Activated CD4-positive, alpha-beta T cell treated with anti-CD3 and anti-CD28 coated beads, Interleukin-2, amount 50 U/mL, for 4 hours (primary cell): ENCODE measurements around the gene RNF111.
"Not testable (repeated sequence)": the region's sequence is repeated elsewhere in the genome, so short reads cannot be mapped to it uniquely, and the experiment has no call there.

Experiments
- DNase-seq, 2 experiments: peaks; one replicate each; pipeline ENCODE4 v3.0.0-alpha.2; 2020

RNF111 gene

DNA sequence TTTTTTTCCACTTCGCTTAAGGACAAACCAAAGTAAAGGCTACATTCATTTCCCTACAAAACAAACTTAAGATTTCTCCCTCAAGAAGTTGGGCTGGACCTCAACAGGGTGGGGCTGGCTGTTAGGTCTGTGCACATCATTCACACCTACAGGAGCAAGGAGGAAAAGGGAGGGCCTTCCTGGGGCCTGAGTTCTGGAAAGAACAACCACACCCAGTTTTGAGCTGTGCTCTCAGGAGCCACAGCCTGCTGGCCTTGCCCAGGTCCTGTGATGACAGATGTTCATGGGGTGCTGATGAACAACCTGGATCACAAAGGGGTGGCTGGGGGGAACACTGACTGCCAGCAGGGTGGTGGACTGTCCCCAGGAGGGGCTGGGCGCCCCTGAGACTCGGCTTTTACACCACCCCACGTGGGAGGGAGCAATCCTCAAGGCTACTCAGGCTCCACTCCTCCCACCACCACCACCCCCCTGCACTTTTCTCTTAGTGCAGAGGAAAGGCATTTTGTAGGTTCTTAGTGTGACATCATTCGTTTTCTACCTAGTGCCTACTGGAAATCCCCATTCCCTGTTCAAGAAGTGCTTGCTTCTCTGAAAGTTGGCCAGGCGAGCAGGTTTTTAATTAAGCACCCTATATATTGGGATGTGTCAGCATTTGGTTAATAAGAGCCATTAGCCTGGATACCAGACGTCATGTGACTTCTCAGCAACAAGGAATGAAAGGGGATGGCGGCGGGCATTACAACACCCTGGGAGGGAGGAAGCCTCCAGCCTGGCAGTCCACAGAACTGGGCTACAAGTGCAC lies 153.2 kb downstream of the RNF111 start:
- DNase-seq = no peak

DNA sequence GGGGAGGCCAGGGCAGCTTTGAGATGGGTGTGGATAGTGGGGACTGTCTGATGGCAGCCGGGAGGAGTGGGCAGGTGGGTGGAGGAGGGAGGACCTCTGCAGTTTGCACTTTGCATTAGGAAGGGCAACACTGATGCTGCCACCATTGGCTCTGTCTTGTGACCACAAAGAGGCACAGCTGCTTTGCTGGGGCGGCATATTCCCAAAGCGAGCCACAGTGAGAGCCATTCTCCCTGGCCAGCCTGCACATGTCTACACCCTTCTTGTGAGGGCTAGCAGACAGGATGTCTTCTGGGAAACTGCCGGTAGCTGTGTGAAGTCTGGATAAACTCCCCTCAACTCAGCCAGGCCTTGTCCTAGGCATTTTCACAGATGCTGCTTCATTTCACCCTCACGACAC lies 155.8 kb downstream of the RNF111 start:
- DNase-seq = no peak

DNA sequence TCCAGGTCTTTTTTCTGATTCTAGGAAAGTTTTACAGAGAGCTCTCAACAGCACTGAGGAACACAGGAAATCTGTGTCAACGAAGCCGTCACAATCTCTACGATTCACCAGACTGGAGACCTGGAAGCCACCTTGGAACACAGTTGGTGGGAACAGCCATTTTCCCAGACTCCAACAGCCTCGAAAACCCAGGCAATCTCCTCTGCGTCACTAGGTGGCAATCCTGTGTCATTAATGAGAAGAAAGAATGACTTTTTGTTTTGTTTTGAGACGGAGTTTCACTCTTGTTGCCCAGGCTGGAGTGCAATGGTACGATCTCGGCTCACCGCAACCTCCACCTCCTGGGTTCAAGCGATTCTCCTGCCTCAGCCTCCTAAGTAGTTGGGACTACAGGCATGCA lies 157.1 kb downstream of the RNF111 start:
- not testable (repeated sequence) for DNase-seq
